ENCODE data around the gene ARID4B. TPM values are rescaled to one million over a fixed set of nuclear protein-coding genes. Genes with fewer than 3 reads are reported as not detected.

Gene ARID4B
- total and polyA plus RNA-seq, 5 donors from 2014 or later = 52.6 to 192 (median 58.6) TPM

DNA sequence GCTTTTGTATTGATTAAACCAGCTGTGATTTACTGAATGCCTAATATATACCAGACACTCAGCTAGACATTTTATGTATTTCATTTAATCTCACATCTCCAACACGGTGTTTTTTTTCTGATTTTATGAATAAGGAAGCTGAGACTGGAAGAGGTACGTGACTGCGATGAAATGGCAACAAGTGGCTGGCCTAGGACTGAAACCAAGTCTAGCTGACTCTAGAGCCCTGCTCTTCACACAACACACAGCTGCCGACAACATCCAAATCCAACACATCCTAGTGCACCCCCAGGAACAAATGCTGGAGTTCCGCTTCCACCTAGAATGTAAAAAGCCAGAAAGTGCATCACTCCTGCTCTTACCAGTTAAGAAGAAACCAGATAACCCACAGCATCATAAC lies 188.7 kb downstream of the ARID4B start:
- Mint-ChIP-seq H3K4me1 (peaks cover 0 to 23% (median 14%) of the 10 kb centered on the region in 4 donors), H3K9me3 (peaks cover 0 to 2% (median 0%) of the 10 kb centered on the region in 7 donors), H3K4me3 (no peak overlapping the region), H3K36me3 (peaks cover 57% of the 10 kb centered on the region), H3K27ac (peak overlapping the region in 1 of 3 donors; percentile 78), H3K27me3 (no peaks in the 10 kb centered on the region)
- DNase-seq (no peak), ATAC-seq (ENCODE audit: low read depth in 2 of 2) (no peak)
- Histone ChIP-seq H3K9me3 (ENCODE audit: control insufficient read depth in 2 of 2, low read length in 2 of 2) (no peaks in the 10 kb centered on the region), H3K36me3 (ENCODE audit: control insufficient read depth, insufficient read depth, low read length) (peaks cover 71% of the 10 kb centered on the region), H3K27me3 (ENCODE audit: control insufficient read depth, insufficient read depth, low read length) (no peaks in the 10 kb centered on the region), H3K4me3 (ENCODE audit: low read depth, low read length) (no peak overlapping the region), H3K4me1 (ENCODE audit: control insufficient read depth, insufficient read depth, low read length, poor library complexity, severe bottlenecking) (no peaks in the 10 kb centered on the region), H3K27ac (ENCODE audit: insufficient read depth, low read length, poor library complexity, severe bottlenecking) (peak overlapping the region; percentile 17)

DNA sequence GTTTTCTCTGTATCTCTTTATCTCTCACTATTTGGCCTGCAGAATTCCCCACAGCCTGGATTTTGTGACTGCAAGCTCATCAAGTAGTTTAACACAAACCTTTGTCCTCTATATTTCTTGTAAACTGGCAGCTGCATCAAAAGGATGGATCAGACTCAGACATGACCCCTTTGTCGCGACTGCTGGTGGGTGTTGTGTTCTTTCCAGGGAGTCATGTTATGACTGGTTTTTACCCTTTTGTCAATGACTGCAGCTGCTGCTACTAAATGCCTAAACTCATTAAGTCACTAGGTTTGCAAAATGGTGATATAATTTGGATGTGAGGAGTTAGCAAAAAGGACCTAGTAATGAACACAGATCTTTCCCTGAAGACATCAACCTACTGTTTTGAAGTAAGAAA lies 189.2 kb downstream of the ARID4B start:
- Histone ChIP-seq H3K9me3 (ENCODE audit: control insufficient read depth in 2 of 2, low read length in 2 of 2) (no peaks in the 10 kb centered on the region), H3K4me3 (ENCODE audit: low read depth, low read length) (no peak overlapping the region), H3K36me3 (ENCODE audit: control insufficient read depth, insufficient read depth, low read length) (peaks cover 69% of the 10 kb centered on the region), H3K27ac (ENCODE audit: insufficient read depth, low read length, poor library complexity, severe bottlenecking) (peak overlapping the region; percentile 17), H3K4me1 (ENCODE audit: control insufficient read depth, insufficient read depth, low read length, poor library complexity, severe bottlenecking) (no peaks in the 10 kb centered on the region), H3K27me3 (ENCODE audit: control insufficient read depth, insufficient read depth, low read length) (no peaks in the 10 kb centered on the region)
- Mint-ChIP-seq H3K4me1 (peaks cover 0 to 20% (median 12%) of the 10 kb centered on the region in 4 donors), H3K36me3 (peaks cover 52% of the 10 kb centered on the region), H3K4me3 (no peak overlapping the region), H3K27me3 (no peaks in the 10 kb centered on the region), H3K27ac (peak overlapping the region; percentile 28 to 78 (median 37)), H3K9me3 (peaks cover 0 to 2% (median 0%) of the 10 kb centered on the region in 7 donors)
- DNase-seq (no peak), ATAC-seq (ENCODE audit: low read depth in 2 of 2) (no peak)

DNA sequence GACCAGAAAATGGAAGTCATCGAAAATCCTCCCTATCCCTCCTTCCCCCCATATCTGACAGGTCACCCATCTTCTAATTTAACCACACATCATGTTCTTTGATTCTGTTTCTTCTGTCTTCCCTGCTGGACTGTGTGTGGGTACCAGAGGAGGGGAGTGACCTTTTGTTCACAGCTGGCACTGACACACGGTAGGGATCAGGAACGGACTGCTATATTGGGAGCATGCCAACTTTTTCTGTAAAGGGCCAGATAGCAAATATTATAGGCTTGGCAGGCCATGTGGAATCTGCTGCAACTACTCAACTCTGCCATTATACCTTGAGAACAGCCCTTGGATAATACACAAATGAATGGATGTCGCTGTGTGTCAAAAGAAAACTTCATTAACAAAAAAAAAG lies 191.9 kb downstream of the ARID4B start:
- H3K9me3 Mint-ChIP-seq = no peaks in the 10 kb centered on the region
- H3K27ac ChIP-seq (ENCODE audit: insufficient read depth, low read length, poor library complexity, severe bottlenecking) = no peak overlapping the region
- H3K36me3 ChIP-seq (ENCODE audit: control insufficient read depth, insufficient read depth, low read length) = peaks cover 73% of the 10 kb centered on the region
- H3K4me3 ChIP-seq (ENCODE audit: low read depth, low read length) = no peak overlapping the region
- H3K9me3 ChIP-seq (ENCODE audit: control insufficient read depth in 2 of 2, low read length in 2 of 2) = no peaks in the 10 kb centered on the region
- H3K36me3 Mint-ChIP-seq = peaks cover 47% of the 10 kb centered on the region
- H3K27me3 ChIP-seq (ENCODE audit: control insufficient read depth, insufficient read depth, low read length) = no peaks in the 10 kb centered on the region
- DNase-seq (no peak), ATAC-seq (ENCODE audit: low read depth in 2 of 2) (no peak)
- H3K4me1 Mint-ChIP-seq = peaks cover 0 to 17% (median 10%) of the 10 kb centered on the region in 4 donors
- no peaks in the 10 kb centered on the region for H3K4me1 ChIP-seq (ENCODE audit: control insufficient read depth, insufficient read depth, low read length, poor library complexity, severe bottlenecking)
- no peaks in the 10 kb centered on the region for H3K27me3 Mint-ChIP-seq
- H3K4me3 Mint-ChIP-seq = no peak overlapping the region
- H3K27ac Mint-ChIP-seq = peak overlapping the region in 1 of 3 donors; percentile 33

DNA sequence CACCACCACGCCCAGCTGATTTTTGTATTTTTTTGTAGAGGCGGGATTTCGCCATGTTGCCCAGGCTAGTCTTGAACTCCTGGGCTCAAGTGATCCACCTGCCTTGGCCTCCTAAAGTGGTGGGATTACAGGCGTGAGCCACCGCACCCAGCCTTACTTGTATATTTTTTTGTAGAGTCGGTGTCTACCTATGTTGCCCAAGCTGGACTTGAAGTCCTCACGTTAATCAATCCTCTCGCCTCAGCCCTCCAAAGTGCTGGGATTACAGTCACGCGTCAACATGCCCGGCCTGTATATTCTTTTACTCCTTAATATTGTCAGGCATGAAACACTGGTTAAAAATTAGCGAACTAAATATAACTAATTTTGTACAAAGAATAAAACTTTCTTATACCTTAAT lies 193.8 kb downstream of the ARID4B start:
- ATAC-seq (ENCODE audit: low read depth in 2 of 2) = no peak
- peaks cover 0 to 14% (median 7%) of the 10 kb centered on the region in 4 donors for H3K4me1 Mint-ChIP-seq
- no peaks in the 10 kb centered on the region for H3K4me1 ChIP-seq (ENCODE audit: control insufficient read depth, insufficient read depth, low read length, poor library complexity, severe bottlenecking)
- H3K27ac ChIP-seq (ENCODE audit: insufficient read depth, low read length, poor library complexity, severe bottlenecking) = no peak overlapping the region
- no peaks in the 10 kb centered on the region for H3K9me3 ChIP-seq (ENCODE audit: control insufficient read depth in 2 of 2, low read length in 2 of 2)
- H3K4me3 ChIP-seq (ENCODE audit: low read depth, low read length) = no peak overlapping the region
- no peaks in the 10 kb centered on the region for H3K27me3 Mint-ChIP-seq
- peaks cover 65% of the 10 kb centered on the region for H3K36me3 ChIP-seq (ENCODE audit: control insufficient read depth, insufficient read depth, low read length)
- DNase-seq = no peak
- no peaks in the 10 kb centered on the region for H3K9me3 Mint-ChIP-seq
- no peak overlapping the region for H3K4me3 Mint-ChIP-seq
- H3K36me3 Mint-ChIP-seq = peaks cover 36% of the 10 kb centered on the region
- H3K27ac Mint-ChIP-seq = no peak overlapping the region
- no peaks in the 10 kb centered on the region for H3K27me3 ChIP-seq (ENCODE audit: control insufficient read depth, insufficient read depth, low read length)

DNA sequence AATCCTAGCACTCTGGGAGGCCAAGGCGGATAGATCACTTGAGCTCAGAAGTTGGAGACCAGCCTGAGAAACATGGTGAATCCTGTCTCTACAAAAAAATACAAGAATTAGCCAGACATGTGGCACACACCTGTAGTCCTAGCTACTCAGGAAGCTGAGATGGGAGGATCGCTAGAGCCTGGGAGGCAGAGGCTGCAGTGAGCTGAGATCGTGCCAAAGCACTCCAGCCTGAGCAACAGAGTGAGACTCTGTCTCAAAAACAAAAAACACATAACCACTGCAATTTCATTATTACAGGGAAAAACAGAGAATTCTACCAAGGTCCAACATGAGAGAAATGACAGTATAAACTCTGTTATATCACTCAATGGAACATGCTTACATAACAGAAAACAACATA lies 194.9 kb downstream of the ARID4B start:
- peak overlapping the region in 2 of 3 donors; percentile 26 to 32 for H3K27ac Mint-ChIP-seq
- peaks cover 54% of the 10 kb centered on the region for H3K36me3 ChIP-seq (ENCODE audit: control insufficient read depth, insufficient read depth, low read length)

DNA sequence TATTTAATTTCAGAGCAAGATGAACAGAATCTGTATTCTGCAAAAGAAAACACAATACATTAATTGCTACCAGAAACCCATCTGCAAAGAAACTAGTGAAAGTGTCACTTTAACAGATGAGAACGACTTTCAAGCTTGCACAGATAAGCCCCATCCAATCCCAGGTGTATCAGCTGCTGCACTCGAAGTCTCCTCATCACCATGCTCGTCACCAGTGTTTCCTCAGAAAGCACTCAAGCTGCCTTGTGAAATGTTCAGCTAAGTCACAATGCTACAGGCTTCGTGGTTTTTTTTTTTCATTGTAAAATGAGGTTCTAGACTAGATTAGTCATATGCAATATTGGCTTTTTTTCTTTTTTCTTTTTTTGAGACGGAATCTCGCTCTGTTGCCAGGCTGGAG lies 196.0 kb downstream of the ARID4B start:
- Histone ChIP-seq H3K9me3 (ENCODE audit: control insufficient read depth in 2 of 2, low read length in 2 of 2) (no peaks in the 10 kb centered on the region), H3K4me1 (ENCODE audit: control insufficient read depth, insufficient read depth, low read length, poor library complexity, severe bottlenecking) (peaks cover 2% of the 10 kb centered on the region), H3K4me3 (ENCODE audit: low read depth, low read length) (no peak overlapping the region), H3K27ac (ENCODE audit: insufficient read depth, low read length, poor library complexity, severe bottlenecking) (no peak overlapping the region), H3K27me3 (ENCODE audit: control insufficient read depth, insufficient read depth, low read length) (no peaks in the 10 kb centered on the region), H3K36me3 (ENCODE audit: control insufficient read depth, insufficient read depth, low read length) (peaks cover 43% of the 10 kb centered on the region)
- peaks cover 5% of the 10 kb centered on the region for H3K27me3 Mint-ChIP-seq
- H3K27ac Mint-ChIP-seq = peak overlapping the region in 2 of 3 donors; percentile 8 to 58
- no peaks in the 10 kb centered on the region for H3K9me3 Mint-ChIP-seq
- peak overlapping the region in 2 of 4 donors; percentile 10 to 61 for H3K4me3 Mint-ChIP-seq
- ATAC-seq (ENCODE audit: low read depth in 2 of 2) (no peak), DNase-seq (no peak)
- peaks cover 8 to 27% (median 16%) of the 10 kb centered on the region in 4 donors for H3K4me1 Mint-ChIP-seq
- H3K36me3 Mint-ChIP-seq = peaks cover 24% of the 10 kb centered on the region

More for the DNA sequence above, 194.9 kb downstream of the ARID4B start:
- Histone ChIP-seq H3K9me3 (ENCODE audit: control insufficient read depth in 2 of 2, low read length in 2 of 2) (no peaks in the 10 kb centered on the region), H3K27ac (ENCODE audit: insufficient read depth, low read length, poor library complexity, severe bottlenecking) (no peak overlapping the region), H3K4me3 (ENCODE audit: low read depth, low read length) (no peak overlapping the region), H3K27me3 (ENCODE audit: control insufficient read depth, insufficient read depth, low read length) (no peaks in the 10 kb centered on the region), H3K4me1 (ENCODE audit: control insufficient read depth, insufficient read depth, low read length, poor library complexity, severe bottlenecking) (no peaks in the 10 kb centered on the region)
- peaks cover 28% of the 10 kb centered on the region for H3K36me3 Mint-ChIP-seq
- DNase-seq (no peak), ATAC-seq (ENCODE audit: low read depth in 2 of 2) (no peak)
- no peak overlapping the region for H3K4me3 Mint-ChIP-seq
- H3K9me3 Mint-ChIP-seq = no peaks in the 10 kb centered on the region
- peaks cover 0 to 17% (median 7%) of the 10 kb centered on the region in 4 donors for H3K4me1 Mint-ChIP-seq
- peaks cover 5% of the 10 kb centered on the region for H3K27me3 Mint-ChIP-seq

DNA sequence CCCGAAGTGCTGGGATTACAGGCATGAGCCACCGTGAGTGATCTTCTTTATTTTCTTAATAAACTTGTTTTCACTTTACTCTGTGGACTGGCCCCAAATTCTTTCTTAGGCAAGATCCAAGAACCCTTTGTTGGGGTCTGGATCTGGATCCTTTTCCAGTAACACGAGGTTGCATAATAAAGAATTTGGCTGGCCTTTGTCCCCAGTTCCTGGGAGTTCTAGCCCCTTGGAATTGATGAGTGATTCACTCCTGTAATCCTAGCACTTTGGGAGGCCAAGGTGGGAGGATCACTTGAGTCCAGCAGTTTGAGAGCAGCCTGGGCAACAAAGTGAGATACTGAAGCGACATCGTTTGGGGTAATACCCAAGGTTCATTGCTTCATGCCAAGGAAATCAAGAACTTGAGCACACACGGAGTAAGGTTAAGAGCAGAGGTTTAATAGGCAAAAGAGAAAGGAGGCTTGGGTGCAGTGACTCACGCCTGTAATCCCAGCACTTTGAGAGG lies 197.2 kb downstream of the ARID4B start:
- H3K9me3 ChIP-seq (ENCODE audit: control insufficient read depth in 2 of 2, low read length in 2 of 2) = no peaks in the 10 kb centered on the region
- H3K4me3 ChIP-seq (ENCODE audit: low read depth, low read length) = no peak overlapping the region
- H3K27ac ChIP-seq (ENCODE audit: insufficient read depth, low read length, poor library complexity, severe bottlenecking) = no peak overlapping the region
- H3K36me3 ChIP-seq (ENCODE audit: control insufficient read depth, insufficient read depth, low read length) = peaks cover 31% of the 10 kb centered on the region
- ATAC-seq (ENCODE audit: low read depth in 2 of 2) (no peak), DNase-seq (no peak)
- peak overlapping the region in 1 of 3 donors; percentile 80 for H3K27ac Mint-ChIP-seq
- H3K4me1 Mint-ChIP-seq = peaks cover 12 to 33% (median 24%) of the 10 kb centered on the region in 4 donors
- peaks cover 18% of the 10 kb centered on the region for H3K36me3 Mint-ChIP-seq
- peaks cover 5% of the 10 kb centered on the region for H3K27me3 Mint-ChIP-seq
- no peaks in the 10 kb centered on the region for H3K9me3 Mint-ChIP-seq
- H3K4me3 Mint-ChIP-seq = peak overlapping the region in 2 of 4 donors; percentile 53 to 98
- no peaks in the 10 kb centered on the region for H3K27me3 ChIP-seq (ENCODE audit: control insufficient read depth, insufficient read depth, low read length)
- peaks cover 12% of the 10 kb centered on the region for H3K4me1 ChIP-seq (ENCODE audit: control insufficient read depth, insufficient read depth, low read length, poor library complexity, severe bottlenecking)
